T-helper 9 cell (primary cell): ENCODE data around the gene KLC1.
"Not testable (repeated sequence)": the region's sequence is repeated elsewhere in the genome, so short reads cannot be mapped to it uniquely, and the experiment has no call there.

Experiments used
- DNase-seq: peaks from one replicate; pipeline ENCODE4 v3.0.0-alpha.2; 2020

The KLC1 gene

GRCh38 chr14:103626146-103626850 lies 2.7 kb upstream of the KLC1 start:
- DNase-seq = no peak

GRCh38 chr14:103627073-103628025 lies 1.7 kb upstream of the KLC1 start:
- DNase-seq = no peak

GRCh38 chr14:103628221-103628683 lies 759 bp upstream of the KLC1 start:
- no peak for DNase-seq

- peak; percentile 28 for DNase-seq
These were observed 601 bp downstream of the KLC1 start for GRCh38 chr14:103629503-103630121.

- no peak for DNase-seq
These were observed 1.5 kb downstream of the KLC1 start for GRCh38 chr14:103630364-103631108.

- no peak for DNase-seq
These were observed 4.4 kb downstream of the KLC1 start for GRCh38 chr14:103633391-103633790.

GRCh38 chr14:103634156-103634555 lies 5.1 kb downstream of the KLC1 start:
- DNase-seq = no peak

GRCh38 chr14:103638594-103638993 lies 9.6 kb downstream of the KLC1 start:
- no peak for DNase-seq

- DNase-seq = no peak
These were observed 12.2 kb downstream of the KLC1 start for GRCh38 chr14:103641161-103641560.

- DNase-seq = no peak
These were observed 17.2 kb downstream of the KLC1 start for GRCh38 chr14:103646189-103646588.

- no peak for DNase-seq
These were observed 20.0 kb downstream of the KLC1 start for GRCh38 chr14:103649001-103649400.

GRCh38 chr14:103650213-103650612 lies 21.2 kb downstream of the KLC1 start:
- no peak for DNase-seq

- no peak for DNase-seq
These were observed 22.6 kb downstream of the KLC1 start for GRCh38 chr14:103651585-103651984.

- no peak for DNase-seq
These were observed 23.8 kb downstream of the KLC1 start for GRCh38 chr14:103652806-103653205.

- not testable (repeated sequence) for DNase-seq
These were observed 24.3 kb downstream of the KLC1 start for GRCh38 chr14:103653336-103653735.

- DNase-seq = no peak
These were observed 24.8 kb downstream of the KLC1 start for GRCh38 chr14:103653805-103654204.

GRCh38 chr14:103654619-103655018 lies 25.6 kb downstream of the KLC1 start:
- DNase-seq = no peak

- no peak for DNase-seq
These were observed 27.2 kb downstream of the KLC1 start for GRCh38 chr14:103656031-103656755.

- no peak for DNase-seq
These were observed 27.7 kb downstream of the KLC1 start for GRCh38 chr14:103656756-103657133.

- DNase-seq = no peak
These were observed 28.5 kb downstream of the KLC1 start for GRCh38 chr14:103657471-103657870.

GRCh38 chr14:103659631-103660030 lies 30.6 kb downstream of the KLC1 start:
- DNase-seq = no peak

GRCh38 chr14:103662029-103662428 lies 33.0 kb downstream of the KLC1 start:
- DNase-seq = no peak
